ENCODE results near the gene FHOD1. TPM values are rescaled to one million over a fixed set of nuclear protein-coding genes. Genes with fewer than 3 reads are reported as not detected.

FHOD1 gene
- total RNA-seq, 4 donors from 2014 or later: 9.7 to 15.5 (median 12.9) TPM

- Histone ChIP-seq H3K27me3 (no peaks in the 10 kb centered on the region), H3K4me3 (no peak overlapping the region), H3K27ac (no peak overlapping the region), H3K4me1 (peaks cover 0 to 9% (median 0%) of the 10 kb centered on the region in 3 donors), H3K36me3 (peaks cover 0 to 6% of the 10 kb centered on the region in 2 donors), H3K9me3 (no peaks in the 10 kb centered on the region)
- ATAC-seq: no peak
- TF ChIP-seq POLR2A (IDR thresholded peaks at IDR 0.05): no peak
- TF ChIP-seq EP300 (IDR thresholded peaks at IDR 0.05): no peak
- TF ChIP-seq POLR2AphosphoS5 (IDR thresholded peaks at IDR 0.05): no peak
- TF ChIP-seq CTCF (IDR thresholded peaks at IDR 0.05): no peak
- WGBS, 2 donors (ENCODE audit: low coverage in 1 of 2): 91% methylated on average over 12 of the region's 21 CpGs; no CpG with 5 or more reads in 1 of the 2 donors
Measured at GRCh38 chr16:67283826-67284555, 36.7 kb upstream of the FHOD1 start.

DNA sequence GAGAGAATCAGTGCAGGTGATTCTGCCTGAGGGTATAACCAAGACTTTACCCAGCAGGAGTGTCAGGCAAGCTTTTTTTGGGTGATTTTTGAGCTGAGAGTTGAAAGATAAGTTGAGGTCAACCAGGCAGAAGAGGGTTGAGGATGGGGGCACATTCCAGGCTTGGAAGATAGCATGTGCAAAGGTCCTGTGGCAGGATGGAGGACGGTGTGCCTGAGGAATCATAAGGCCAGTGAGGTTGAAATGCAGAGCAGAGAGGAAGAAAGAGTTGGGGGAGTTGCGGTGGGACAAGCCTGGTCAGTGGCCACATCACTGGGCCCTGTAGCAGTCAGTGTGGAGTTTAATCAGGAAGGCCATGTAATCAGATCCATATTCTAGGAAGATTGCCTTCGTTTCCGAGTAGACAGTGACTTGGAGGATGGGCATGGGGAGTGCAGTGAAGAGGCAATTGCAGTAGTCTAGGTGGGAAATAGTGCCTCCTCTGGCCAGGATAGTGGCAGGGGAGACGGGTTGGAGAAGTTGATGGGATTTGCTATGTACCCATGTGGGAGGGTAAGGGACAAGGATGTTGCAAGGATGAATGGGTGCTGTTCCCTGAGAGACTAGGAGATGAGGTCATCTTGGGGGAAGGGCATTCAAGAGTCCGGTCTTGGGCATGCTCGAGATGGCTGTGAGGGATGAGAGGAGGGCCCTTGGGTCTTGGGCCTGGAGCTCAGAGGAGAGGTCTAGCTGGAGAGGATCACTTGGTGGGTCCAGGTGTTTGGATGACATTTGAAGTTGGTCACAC lies 36.0 kb upstream of the FHOD1 start:
- H3K36me3 ChIP-seq: peaks cover 0 to 6% of the 10 kb centered on the region in 2 donors
- 80 to 86% methylated on average over 7 of the region's 7 CpGs for WGBS, 2 donors (ENCODE audit: low coverage in 1 of 2)
- H3K4me3 ChIP-seq: no peak overlapping the region
- no peaks in the 10 kb centered on the region for H3K9me3 ChIP-seq
- no peak for ATAC-seq
- peaks cover 0 to 16% (median 6%) of the 10 kb centered on the region in 3 donors for H3K4me1 ChIP-seq
- H3K27me3 ChIP-seq: no peaks in the 10 kb centered on the region
- TF ChIP-seq POLR2AphosphoS5 (IDR thresholded peaks at IDR 0.05) (no peak), EP300 (IDR thresholded peaks at IDR 0.05) (no peak)
- H3K27ac ChIP-seq: no peak overlapping the region

DNA sequence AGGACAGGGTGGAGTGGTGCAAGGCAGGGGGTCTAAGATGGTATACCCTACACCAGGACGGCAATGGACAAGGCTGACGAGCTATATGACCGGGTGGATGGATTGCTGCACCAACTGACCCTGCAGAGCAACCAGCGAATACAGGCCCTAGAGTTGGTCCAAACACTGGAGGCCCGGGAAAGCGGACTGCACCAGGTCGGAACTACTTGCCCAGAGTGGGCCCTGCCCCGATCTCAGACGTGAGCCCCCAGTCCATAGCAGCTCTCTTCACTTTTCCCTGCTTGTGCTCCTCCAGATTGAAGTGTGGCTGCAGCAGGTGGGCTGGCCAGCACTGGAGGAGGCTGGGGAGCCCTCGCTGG lies 35.1 kb upstream of the FHOD1 start:
- H3K36me3 ChIP-seq: peaks cover 0 to 6% of the 10 kb centered on the region in 2 donors
- no peaks in the 10 kb centered on the region for H3K9me3 ChIP-seq
- H3K4me1 ChIP-seq: peaks cover 0 to 25% (median 11%) of the 10 kb centered on the region in 3 donors
- ATAC-seq: no peak
- no peak overlapping the region for H3K4me3 ChIP-seq
- WGBS, 2 donors (ENCODE audit: low coverage in 1 of 2): 100% methylated on average over 6 of the region's 10 CpGs; no CpG with 5 or more reads in 1 of the 2 donors
- TF ChIP-seq POLR2A (IDR thresholded peaks at IDR 0.05) (no peak), POLR2AphosphoS5 (IDR thresholded peaks at IDR 0.05) (no peak), CTCF (IDR thresholded peaks at IDR 0.05) (no peak), EP300 (IDR thresholded peaks at IDR 0.05) (no peak)
- H3K27ac ChIP-seq: no peak overlapping the region
- H3K27me3 ChIP-seq: no peaks in the 10 kb centered on the region

DNA sequence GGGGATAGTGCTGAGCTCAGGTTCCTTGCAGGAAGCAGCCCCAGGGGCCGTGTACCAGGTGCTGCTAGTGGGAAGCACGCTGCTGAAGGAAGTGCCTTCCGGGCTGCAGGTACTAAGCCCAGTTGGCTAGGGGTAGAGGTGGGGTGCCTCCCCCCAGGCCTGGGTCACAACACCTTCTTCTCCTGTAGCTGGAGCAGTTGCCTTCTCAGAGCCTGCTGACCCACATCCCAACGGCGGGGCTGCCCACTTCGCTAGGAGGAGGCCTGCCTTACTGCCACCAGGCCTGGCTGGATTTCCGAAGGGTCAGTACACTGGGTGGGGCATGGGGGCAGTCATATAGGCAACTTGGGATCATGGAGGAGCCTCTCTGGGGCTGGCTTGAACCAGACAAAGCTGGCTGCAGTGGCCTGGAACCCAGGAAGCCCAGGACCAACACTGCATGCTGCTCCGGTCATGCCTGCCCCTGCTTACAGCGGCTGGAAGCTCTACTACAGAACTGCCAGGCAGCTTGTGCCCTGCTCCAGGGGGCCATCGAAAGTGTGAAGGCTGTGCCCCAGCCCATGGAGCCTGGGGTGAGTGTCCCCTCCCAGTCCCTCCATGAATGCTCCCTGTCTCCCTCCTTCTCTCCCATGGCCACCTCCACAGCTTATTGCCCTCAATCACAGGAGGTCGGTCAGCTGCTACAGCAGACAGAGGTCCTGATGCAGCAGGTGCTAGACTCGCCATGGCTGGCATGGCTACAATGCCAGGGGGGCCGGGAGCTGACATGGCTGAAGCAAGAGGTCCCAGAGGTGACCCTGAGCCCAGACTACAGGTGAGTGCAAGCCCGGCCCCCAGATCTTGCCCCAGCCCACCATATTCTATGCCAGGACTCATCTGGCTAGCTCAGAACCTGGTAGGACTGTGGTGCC lies 34.5 kb upstream of the FHOD1 start:
- ATAC-seq: no peak
- Histone ChIP-seq H3K4me1 (peaks cover 0 to 27% (median 11%) of the 10 kb centered on the region in 3 donors), H3K4me3 (no peak overlapping the region), H3K9me3 (no peaks in the 10 kb centered on the region), H3K27ac (no peak overlapping the region), H3K27me3 (no peaks in the 10 kb centered on the region), H3K36me3 (peaks cover 0 to 8% of the 10 kb centered on the region in 2 donors)
- TF ChIP-seq POLR2AphosphoS5 (IDR thresholded peaks at IDR 0.05) (no peak), POLR2A (IDR thresholded peaks at IDR 0.05) (no peak), EP300 (IDR thresholded peaks at IDR 0.05) (no peak), CTCF (IDR thresholded peaks at IDR 0.05) (no peak)
- no CpG with 5 or more reads among the region's 14 CpGs for WGBS, 2 donors (ENCODE audit: low coverage in 1 of 2)

All from gastroesophageal sphincter (tissue), 4 donors.